Spleen (tissue), 7 donors: Measurements from ENCODE around the gene PTBP1.

ENCODE experiments used
- CTCF ChIP-seq, 11 experiments: fragments of 200-600 bp in 7 of 11; fragments of 450-650 bp in 4 of 11; sonication (generic) in 4 of 11; IDR thresholded peaks in 8 of 11; conservative IDR thresholded peaks in 3 of 11; 1 replicate in 7 of 11; 2 replicates in 4 of 11; pipeline versions ENCODE4 v1.4.0 to v1.8.0; 2016 to 2021; ENCODE audit warnings: antibody characterized with exemption in 11 of 11, inconsistent platforms in 4 of 11, mild to moderate bottlenecking in 1 of 11
- POLR2A ChIP-seq, 3 donors: fragments of 450-650 bp; IDR thresholded peaks; one replicate each; pipeline ENCODE4 v1.5.1; 2017; ENCODE audit warnings: antibody characterized with exemption in 3 of 3, mild to moderate bottlenecking in 1 of 3
- donor health status: DM: no; HTN: no; CAD: no; lungs with moderate emphysema.
- donor health status: DM: no; HTN: no; CAD: no.
- donor health status: DM: no; HTN: no; CAD: no.

GRCh38 chr19:844546-844971 lies 47.3 kb downstream of the PTBP1 start:
- TF ChIP-seq POLR2A (IDR thresholded peaks at IDR 0.05) (no peak), CTCF (IDR thresholded peaks at IDR 0.05 in 8 of 11, conservative IDR thresholded peaks at IDR 0.05 in 3 of 11) (no peak)
